ENCODE measurements around the gene ALDH1L1.

DNA sequence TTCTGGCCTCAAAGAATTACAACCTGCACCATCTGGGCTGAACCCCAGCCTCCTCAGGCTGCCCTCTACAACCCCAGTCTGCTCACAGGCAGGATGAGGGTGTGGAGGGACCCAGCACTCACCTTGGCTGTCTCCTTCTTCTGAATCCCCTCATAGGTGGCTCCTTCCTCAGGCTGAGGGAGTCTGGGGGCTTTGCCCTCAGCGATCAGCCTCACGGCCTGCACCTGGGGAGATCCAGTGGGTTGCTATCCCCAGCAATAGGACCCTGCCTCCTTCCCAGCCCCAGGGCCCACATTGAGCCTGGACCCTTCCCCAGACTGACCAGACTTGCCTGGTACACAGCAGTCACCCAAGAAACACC lies 25.1 kb downstream of the ALDH1L1 start:
- TF ChIP-seq FOXK2 (IDR thresholded peaks at IDR 0.05) (no peak), ZNF384 (IDR thresholded peaks at IDR 0.05) (no peak), SUZ12 (IDR thresholded peaks at IDR 0.05) (no peak), TARDBP (IDR thresholded peaks at IDR 0.05) (no peak), BHLHE40 (IDR thresholded peaks at IDR 0.05; ENCODE audit: borderline replicate concordance) (no peak), L3MBTL2 (conservative IDR thresholded peaks at IDR 0.05) (no peak)

All from HEK293T (cell line).